Measurements from ENCODE around the gene CDKN2A. TPM values are rescaled to one million over a fixed set of nuclear protein-coding genes. Genes with fewer than 3 reads are reported as not detected.

CDKN2A gene
- total and polyA plus RNA-seq, 11 donors = 0.40 to 1.7 (median 0.85) TPM; not detected in 4

GRCh38 chr9:21936161-21936560 is 58.0 kb downstream of the CDKN2A start:
- no peaks in the 10 kb centered on the region for H3K4me1 ChIP-seq
- ATAC-seq = no peak

GRCh38 chr9:21935631-21936030 is 58.6 kb downstream of the CDKN2A start:
- intact Hi-C loops (cut with DNase I) = no loop called here
- peaks cover 0 to 12% (median 4%) of the 10 kb centered on the region in 9 donors for H3K36me3 ChIP-seq
- H3K4me1 ChIP-seq = no peaks in the 10 kb centered on the region
- WGBS, 4 donors = 64 to 86% (median 68%) methylated on average over 1 of the region's 1 CpG
- no peak overlapping the region for H3K4me3 ChIP-seq
- H3K9me3 ChIP-seq = no peaks in the 10 kb centered on the region
- ATAC-seq = no peak
- no peak overlapping the region for H3K27ac ChIP-seq
- H3K27me3 ChIP-seq = no peaks in the 10 kb centered on the region
- TF ChIP-seq, protein P1, sequence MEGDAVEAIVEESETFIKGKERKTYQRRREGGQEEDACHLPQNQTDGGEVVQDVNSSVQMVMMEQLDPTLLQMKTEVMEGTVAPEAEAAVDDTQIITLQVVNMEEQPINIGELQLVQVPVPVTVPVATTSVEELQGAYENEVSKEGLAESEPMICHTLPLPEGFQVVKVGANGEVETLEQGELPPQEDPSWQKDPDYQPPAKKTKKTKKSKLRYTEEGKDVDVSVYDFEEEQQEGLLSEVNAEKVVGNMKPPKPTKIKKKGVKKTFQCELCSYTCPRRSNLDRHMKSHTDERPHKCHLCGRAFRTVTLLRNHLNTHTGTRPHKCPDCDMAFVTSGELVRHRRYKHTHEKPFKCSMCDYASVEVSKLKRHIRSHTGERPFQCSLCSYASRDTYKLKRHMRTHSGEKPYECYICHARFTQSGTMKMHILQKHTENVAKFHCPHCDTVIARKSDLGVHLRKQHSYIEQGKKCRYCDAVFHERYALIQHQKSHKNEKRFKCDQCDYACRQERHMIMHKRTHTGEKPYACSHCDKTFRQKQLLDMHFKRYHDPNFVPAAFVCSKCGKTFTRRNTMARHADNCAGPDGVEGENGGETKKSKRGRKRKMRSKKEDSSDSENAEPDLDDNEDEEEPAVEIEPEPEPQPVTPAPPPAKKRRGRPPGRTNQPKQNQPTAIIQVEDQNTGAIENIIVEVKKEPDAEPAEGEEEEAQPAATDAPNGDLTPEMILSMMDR (IDR thresholded peaks at IDR 0.05) = no peak
- TF ChIP-seq POLR2A (IDR thresholded peaks at IDR 0.05) = no peak
- no peak for DNase-seq

More at GRCh38 chr9:21936161-21936560, 58.0 kb downstream of the CDKN2A start:
- Histone ChIP-seq H3K4me3 (no peak overlapping the region), H3K27me3 (no peaks in the 10 kb centered on the region), H3K9me3 (no peaks in the 10 kb centered on the region), H3K27ac (no peak overlapping the region), H3K36me3 (peaks cover 0 to 11% (median 0%) of the 10 kb centered on the region in 9 donors)
- no peak for TF ChIP-seq POLR2A (IDR thresholded peaks at IDR 0.05)
- TF ChIP-seq, protein P1 (IDR thresholded peaks at IDR 0.05) = no peak
- 95 to 100% (median 98%) methylated on average over 1 of the region's 1 CpG for WGBS, 4 donors
- DNase-seq = no peak
- intact Hi-C loops (cut with DNase I) = no loop called here

DNA sequence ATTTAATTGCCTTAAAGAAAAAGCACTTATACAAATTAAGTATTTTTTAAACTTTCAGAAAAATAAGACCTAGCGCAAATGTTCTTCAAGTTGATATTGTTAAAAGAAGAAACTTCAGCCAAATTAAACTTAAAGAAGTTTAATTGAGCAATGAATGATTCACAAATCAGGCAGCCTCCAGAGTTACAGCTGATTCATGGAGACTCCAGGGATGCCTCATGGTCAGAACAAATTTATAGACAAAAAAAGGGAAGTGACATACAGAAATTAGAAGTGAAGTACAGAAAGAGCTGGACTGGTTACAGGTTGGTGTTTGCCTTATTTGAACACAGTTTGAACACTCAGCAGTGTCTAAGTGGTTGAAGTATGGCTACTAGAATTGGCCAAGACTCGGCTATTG is 60.3 kb downstream of the CDKN2A start:
- TF ChIP-seq POLR2A (IDR thresholded peaks at IDR 0.05) = no peak
- TF ChIP-seq, protein P1 (IDR thresholded peaks at IDR 0.05) = no peak
- Histone ChIP-seq H3K9me3 (no peaks in the 10 kb centered on the region), H3K4me3 (no peak overlapping the region), H3K4me1 (no peaks in the 10 kb centered on the region), H3K27ac (no peak overlapping the region), H3K36me3 (peaks cover 0 to 12% (median 4%) of the 10 kb centered on the region in 9 donors), H3K27me3 (no peaks in the 10 kb centered on the region)
- 92 to 94% (median 94%) methylated on average over 2 of the region's 2 CpGs for WGBS, 4 donors
- ATAC-seq (no peak), DNase-seq (no peak)
- intact Hi-C loops (cut with DNase I) = no loop called here

DNA sequence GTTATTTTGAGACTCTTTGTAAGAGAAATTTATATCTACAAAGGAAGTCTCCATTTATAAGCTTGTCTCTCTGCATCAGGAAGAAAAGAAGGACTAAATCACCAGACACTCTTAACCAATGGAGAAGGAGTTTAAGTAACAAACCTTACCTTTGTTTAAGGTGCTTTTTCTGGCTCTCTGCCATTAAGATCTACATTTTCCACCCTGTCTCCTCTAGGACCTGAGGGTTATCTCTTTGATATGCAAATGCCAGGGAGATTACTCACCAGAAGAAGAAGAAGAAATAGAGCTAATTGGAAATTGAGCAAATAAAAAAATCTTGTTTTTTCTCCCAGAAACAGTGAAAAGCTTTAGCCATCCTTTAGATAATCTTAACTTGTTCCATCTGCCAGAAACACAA is 60.9 kb downstream of the CDKN2A start:
- intact Hi-C loops (cut with DNase I) = no loop called here
- ATAC-seq = no peak

More for the DNA sequence above, 60.9 kb downstream of the CDKN2A start:
- Histone ChIP-seq H3K27me3 (no peaks in the 10 kb centered on the region), H3K4me1 (no peaks in the 10 kb centered on the region), H3K36me3 (peaks cover 0 to 12% (median 4%) of the 10 kb centered on the region in 9 donors), H3K4me3 (no peak overlapping the region), H3K9me3 (no peaks in the 10 kb centered on the region), H3K27ac (no peak overlapping the region)
- DNase-seq = no peak
- no peak for TF ChIP-seq POLR2A (IDR thresholded peaks at IDR 0.05)
- TF ChIP-seq, protein P1 (IDR thresholded peaks at IDR 0.05) = no peak
